Upper lobe of left lung (tissue), 6 donors: ENCODE measurements around the gene ASIC5. TPM values are rescaled to one million over a fixed set of nuclear protein-coding genes. Genes with fewer than 3 reads are reported as not detected.
A peak's percentile ranks its signal among the peaks of the same experiment; 100 is the strongest.
"Not testable (repeated sequence)": the region's sequence is repeated elsewhere in the genome, so short reads cannot be mapped to it uniquely, and the experiment has no call there.

Source experiments
- ATAC-seq, 2 donors: fragments of 200-7000 bp; cut with Tn5 transposase; one replicate each; pipeline ENCODE4 v1.9.1; 2022; ENCODE audit warnings: mild to moderate bottlenecking in 2 of 2, moderate library complexity in 2 of 2; ENCODE audit not compliant: low FRiP score in 2 of 2
- DNase-seq, 2 donors: peaks; one replicate each; pipeline ENCODE4 v3.0.0-alpha.2; 2019 to 2020
- H3K27ac ChIP-seq, 4 donors: fragments of 200-600 bp; sonication (generic); one replicate each; pipeline ENCODE4 v1.5.1; 2016 to 2019
- H3K27me3 ChIP-seq, 4 donors: fragments of 200-600 bp; sonication (generic); one replicate each; pipeline ENCODE4 v1.5.1; 2017 to 2019
- H3K36me3 ChIP-seq, 4 donors: fragments of 200-600 bp; sonication (generic); one replicate each; pipeline ENCODE4 v1.5.1; 2016 to 2019
- H3K4me1 ChIP-seq, 4 donors: fragments of 200-600 bp; sonication (generic); one replicate each; pipeline ENCODE4 v1.5.1; 2018 to 2019
- H3K4me3 ChIP-seq, 4 donors: fragments of 200-600 bp; sonication (generic); one replicate each; pipeline ENCODE4 v1.5.1; 2017 to 2019; ENCODE audit warnings: mild to moderate bottlenecking in 2 of 4, moderate library complexity in 1 of 4
- H3K9me3 ChIP-seq, 4 donors: fragments of 200-600 bp; sonication (generic); one replicate each; pipeline ENCODE4 v1.5.1; 2018 to 2019
- CTCF ChIP-seq, 6 experiments: fragments of 450-650 bp in 4 of 6; fragments of 200-600 bp in 2 of 6; sonication (generic) in 2 of 6; IDR thresholded peaks; one replicate each; pipeline ENCODE4 v1.5.1; 2016 to 2019; ENCODE audit warnings: antibody characterized with exemption in 6 of 6
- EP300 ChIP-seq, 4 donors: sonication (generic); formaldehyde crosslinking; IDR thresholded peaks; one replicate each; pipeline ENCODE4 v1.5.1; 2017; ENCODE audit warnings: antibody characterized with exemption in 4 of 4, control low read depth in 2 of 4
- POLR2A ChIP-seq, 4 donors: fragments of 450-650 bp; IDR thresholded peaks; one replicate each; pipeline ENCODE4 v1.5.1; 2016 to 2017; ENCODE audit warnings: antibody characterized with exemption in 4 of 4, mild to moderate bottlenecking in 2 of 4
- POLR2AphosphoS5 ChIP-seq, 2 donors: sonication (generic); formaldehyde crosslinking; IDR thresholded peaks; one replicate each; pipeline ENCODE4 v1.5.1; 2017; ENCODE audit warnings: antibody characterized with exemption in 2 of 2
- WGBS, 2 donors: methylation state at CpG; one replicate each; pipeline ENCODE4 v1.1.5; 2017 to 2018; 5-methylcytosine and 5-hydroxymethylcytosine counted together
- total RNA-seq, 6 donors: library from RNA; depleted of rRNA in 4 of 6; stranded (reverse); fragments of >200 nt in 4 of 6; gene quantifications; one replicate each; pipeline versions ENCODE4 v1.1.0 to v1.2.1, GENCODE V29; 2016 to 2021
- donor health status: DM: no; HTN: no; CAD: no; lungs with moderate emphysema.
- donor health status: DM: no; HTN: yes; CAD: no; lungs with severe emphysema.

ASIC5 gene
- total RNA-seq, 6 donors from 2014 or later: not detected

GRCh38 chr4:155800685-155801343 lies 65.3 kb downstream of the ASIC5 start:
- Histone ChIP-seq H3K4me1 (no peaks in the 10 kb centered on the region), H3K27ac (no peak overlapping the region), H3K36me3 (no peaks in the 10 kb centered on the region), H3K27me3 (no peaks in the 10 kb centered on the region), H3K4me3 (no peak overlapping the region), H3K9me3 (no peaks in the 10 kb centered on the region)
- ATAC-seq: no peak
- TF ChIP-seq POLR2A (IDR thresholded peaks at IDR 0.05) (no peak), POLR2AphosphoS5 (IDR thresholded peaks at IDR 0.05) (no peak), EP300 (IDR thresholded peaks at IDR 0.05) (no peak), CTCF (IDR thresholded peaks at IDR 0.05) (no peak)
- no peak for DNase-seq
- 80 to 85% methylated on average over 7 of the region's 7 CpGs for WGBS, 2 donors

GRCh38 chr4:155799794-155800123 lies 66.3 kb downstream of the ASIC5 start:
- WGBS, 2 donors: 84 to 88% methylated on average over 8 of the region's 8 CpGs
- no peak overlapping the region for H3K27ac ChIP-seq

GRCh38 chr4:155799116-155799793 lies 66.8 kb downstream of the ASIC5 start:
- Histone ChIP-seq H3K9me3 (no peaks in the 10 kb centered on the region), H3K36me3 (peaks cover 0 to 6% (median 0%) of the 10 kb centered on the region in 4 donors), H3K27me3 (no peaks in the 10 kb centered on the region), H3K4me1 (no peaks in the 10 kb centered on the region), H3K27ac (no peak overlapping the region), H3K4me3 (no peak overlapping the region)
- DNase-seq (no peak), ATAC-seq (no peak)
- WGBS, 2 donors: 84% methylated on average over 5 of the region's 5 CpGs
- no peak for TF ChIP-seq EP300 (IDR thresholded peaks at IDR 0.05)
- no peak for TF ChIP-seq POLR2A (IDR thresholded peaks at IDR 0.05)
- TF ChIP-seq CTCF (IDR thresholded peaks at IDR 0.05): no peak
- TF ChIP-seq POLR2AphosphoS5 (IDR thresholded peaks at IDR 0.05): no peak

More at GRCh38 chr4:155799794-155800123, 66.3 kb downstream of the ASIC5 start:
- Histone ChIP-seq H3K4me3 (no peak overlapping the region), H3K36me3 (peaks cover 0 to under 1% (median 0%) of the 10 kb centered on the region in 4 donors), H3K27me3 (no peaks in the 10 kb centered on the region), H3K9me3 (no peaks in the 10 kb centered on the region), H3K4me1 (no peaks in the 10 kb centered on the region)
- ATAC-seq (no peak), DNase-seq (no peak)
- TF ChIP-seq POLR2AphosphoS5 (IDR thresholded peaks at IDR 0.05): no peak
- TF ChIP-seq POLR2A (IDR thresholded peaks at IDR 0.05): no peak
- no peak for TF ChIP-seq CTCF (IDR thresholded peaks at IDR 0.05)
- no peak for TF ChIP-seq EP300 (IDR thresholded peaks at IDR 0.05)

GRCh38 chr4:155797581-155797980 lies 68.5 kb downstream of the ASIC5 start:
- 93 to 96% methylated on average over 4 of the region's 4 CpGs for WGBS, 2 donors
- H3K4me1 ChIP-seq, DNase-seq, H3K27ac ChIP-seq, H3K9me3 ChIP-seq, H3K27me3 ChIP-seq, ATAC-seq, H3K36me3 ChIP-seq, H3K4me3 ChIP-seq: not testable (repeated sequence)

GRCh38 chr4:155795991-155796390 lies 70.1 kb downstream of the ASIC5 start:
- WGBS, 2 donors: 68 to 73% methylated on average over 3 of the region's 3 CpGs
- TF ChIP-seq CTCF (IDR thresholded peaks at IDR 0.05): peak in 3 of 6 experiments; percentile 9 to 20 (median 20)
- no peak for TF ChIP-seq POLR2AphosphoS5 (IDR thresholded peaks at IDR 0.05)

More at GRCh38 chr4:155795991-155796390, 70.1 kb downstream of the ASIC5 start:
- peaks cover 0 to 7% (median 0%) of the 10 kb centered on the region in 4 donors for H3K36me3 ChIP-seq
- DNase-seq: no peak
- H3K4me1 ChIP-seq: no peaks in the 10 kb centered on the region
- H3K27ac ChIP-seq: no peak overlapping the region
- no peaks in the 10 kb centered on the region for H3K27me3 ChIP-seq
- H3K4me3 ChIP-seq: no peak overlapping the region
- no peaks in the 10 kb centered on the region for H3K9me3 ChIP-seq
- peak in 1 of 2 donors; percentile 42 for ATAC-seq
